T-helper 17 cell (primary cell): ENCODE results near the gene SLC5A9. TPM values are rescaled to one million over a fixed set of nuclear protein-coding genes. Genes with fewer than 3 reads are reported as not detected.

Experiments used
- ATAC-seq: fragments of 150-1000 bp; cut with Tn5 transposase; 2 replicates; pipeline ENCODE4 v1.10.0; 2021; ENCODE audit warnings: mild to moderate bottlenecking, moderate library complexity
- DNase-seq, 3 donors: peaks; one replicate each; pipeline versions ENCODE4 v3.0.0 to v3.0.0-alpha.2; 2020 to 2021
- H3K9me3 ChIP-seq: one replicate; pipeline ENCODE4 v1.7.0; 2013; ENCODE audit warnings: low read length, mild to moderate bottlenecking; ENCODE audit not compliant: control insufficient read depth, poor library complexity, severe bottlenecking
- H3K27ac Mint-ChIP-seq: one replicate; pipeline ENCODE4 v1.8.0; 2022; ENCODE audit warnings: mild to moderate bottlenecking, moderate library complexity, mixed read lengths
- H3K27me3 Mint-ChIP-seq: one replicate; pipeline ENCODE4 v1.8.0; 2022; ENCODE audit warnings: mixed read lengths
- H3K36me3 Mint-ChIP-seq: one replicate; pipeline ENCODE4 v1.8.0; 2022; ENCODE audit warnings: low read depth, mixed read lengths
- H3K4me1 Mint-ChIP-seq: one replicate; pipeline ENCODE4 v1.8.0; 2022; ENCODE audit warnings: mild to moderate bottlenecking, mixed read lengths
- H3K4me3 Mint-ChIP-seq: one replicate; pipeline ENCODE4 v1.8.0; 2022; ENCODE audit warnings: mild to moderate bottlenecking, moderate library complexity, mixed read lengths
- total RNA-seq, 4 donors: library from RNA in 2 of 4; stranded (reverse) in 2 of 4; gene quantifications; one replicate each; pipeline ENCODE4 v1.2.3 and lab custom pipeline; 2022 to 2026

SLC5A9 gene
- total RNA-seq = not detected
- total RNA-seq (lab: John Stamatoyannopoulos, UW) = 0 reads per million in 2 donors

GRCh38 chr1:48222501-48223242, at the start of gene SLC5A9:
SLC5A9 (plus strand) TSS chr1:48222716; CDS start chr1:48222737, 21 bp downstream.
- H3K36me3 Mint-ChIP-seq = peaks cover 4% of the 10 kb centered on the region
- peaks cover 12% of the 10 kb centered on the region for H3K27me3 Mint-ChIP-seq
- H3K4me1 Mint-ChIP-seq = peaks cover 4% of the 10 kb centered on the region
- H3K4me3 Mint-ChIP-seq = no peak within 1 kb of the TSS
- no peak within 1 kb of the TSS for H3K27ac Mint-ChIP-seq
- no peak for ATAC-seq
- no peaks in the 10 kb centered on the region for H3K9me3 ChIP-seq
- DNase-seq = no peak

- DNase-seq = no peak
- Mint-ChIP-seq H3K36me3 (no peaks in the 10 kb centered on the region), H3K27ac (no peak overlapping the region), H3K27me3 (peaks cover 22% of the 10 kb centered on the region), H3K4me3 (no peak overlapping the region), H3K4me1 (no peaks in the 10 kb centered on the region)
- ATAC-seq = no peak
- no peaks in the 10 kb centered on the region for H3K9me3 ChIP-seq
Measured at GRCh38 chr1:48175116-48175515, 47.4 kb upstream of the SLC5A9 start.

DNA sequence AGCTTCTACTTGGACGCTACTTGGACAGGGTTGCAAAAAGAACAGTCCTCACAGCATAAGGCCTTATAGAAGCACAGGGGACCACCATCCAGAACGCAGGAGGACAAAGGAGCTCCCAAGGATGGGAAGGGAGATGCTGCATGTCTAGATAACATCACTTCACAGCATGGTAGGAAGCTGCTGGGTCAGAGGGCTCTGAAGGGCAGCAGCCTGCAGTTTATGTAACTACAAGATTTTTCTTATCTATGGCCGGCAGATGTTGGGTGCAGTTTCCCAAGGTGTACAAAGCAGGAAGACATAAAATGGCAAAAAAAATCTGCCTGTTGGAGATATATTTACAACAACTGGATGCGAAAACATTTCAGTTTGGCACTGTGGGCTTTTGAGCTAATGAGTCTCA, 45.3 kb upstream of the SLC5A9 start:
- Mint-ChIP-seq H3K27me3 (peaks cover 34% of the 10 kb centered on the region), H3K4me3 (no peak overlapping the region), H3K27ac (no peak overlapping the region), H3K4me1 (no peaks in the 10 kb centered on the region), H3K36me3 (no peaks in the 10 kb centered on the region)
- H3K9me3 ChIP-seq = no peaks in the 10 kb centered on the region
- no peak for DNase-seq
- no peak for ATAC-seq

DNA sequence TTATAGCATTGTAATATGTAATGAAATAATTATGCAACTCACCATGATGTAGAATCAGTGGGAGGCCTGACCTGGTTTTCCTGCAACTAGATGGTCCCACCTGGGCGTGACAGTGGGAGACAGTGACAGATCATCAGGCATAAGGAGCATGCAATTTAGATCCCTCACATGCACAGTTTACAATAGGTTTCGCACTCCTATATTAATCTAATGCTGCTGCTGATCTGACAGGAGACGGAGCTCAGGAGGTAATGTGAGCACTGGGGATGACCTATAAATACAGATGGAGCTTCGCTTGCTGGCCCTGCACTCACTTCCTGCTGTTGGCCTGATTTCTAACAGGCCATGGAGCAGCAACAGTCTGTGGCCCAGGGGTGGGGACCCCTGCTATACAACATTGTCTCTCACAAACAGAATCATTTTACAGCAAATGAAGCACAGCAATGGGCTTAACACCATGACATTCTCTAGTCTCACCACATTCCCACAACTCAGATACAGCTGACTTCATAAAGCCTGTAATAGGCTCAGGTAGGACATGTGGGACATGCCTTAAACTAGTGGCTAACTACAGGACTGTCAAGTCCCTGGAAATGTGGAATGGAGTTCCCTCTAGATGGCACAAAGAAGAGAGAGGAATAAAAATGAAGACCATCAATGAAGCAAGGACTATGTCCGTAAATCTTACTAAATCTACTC, 40.7 kb upstream of the SLC5A9 start:
- Mint-ChIP-seq H3K4me3 (no peak overlapping the region), H3K27ac (no peak overlapping the region), H3K27me3 (peaks cover 42% of the 10 kb centered on the region), H3K4me1 (no peaks in the 10 kb centered on the region), H3K36me3 (no peaks in the 10 kb centered on the region)
- no peaks in the 10 kb centered on the region for H3K9me3 ChIP-seq
- no peak for ATAC-seq
- no peak for DNase-seq

DNA sequence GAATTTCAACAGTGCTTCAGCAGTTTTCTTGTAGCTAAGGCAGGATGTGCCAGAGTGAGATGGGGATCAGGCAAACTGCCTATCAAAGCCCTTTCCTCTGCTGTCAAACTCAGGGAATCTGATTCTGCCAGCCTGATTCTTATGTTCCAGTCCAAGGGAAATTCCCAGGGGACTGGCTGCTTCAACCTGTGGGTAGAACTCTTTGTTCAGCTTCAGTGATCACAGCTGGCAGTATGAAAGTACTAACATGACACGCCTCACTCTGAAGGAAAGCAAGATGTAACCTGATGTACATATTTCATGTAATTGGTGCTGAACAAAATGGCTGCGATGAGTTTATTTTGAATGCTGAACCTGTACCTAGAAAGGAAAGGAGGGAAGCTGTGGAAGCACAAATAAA, 40.1 kb upstream of the SLC5A9 start:
- no peaks in the 10 kb centered on the region for H3K36me3 Mint-ChIP-seq
- H3K4me1 Mint-ChIP-seq = no peaks in the 10 kb centered on the region
- DNase-seq = no peak
- no peak overlapping the region for H3K4me3 Mint-ChIP-seq
- ATAC-seq = no peak
- no peaks in the 10 kb centered on the region for H3K9me3 ChIP-seq
- H3K27me3 Mint-ChIP-seq = peaks cover 36% of the 10 kb centered on the region
- H3K27ac Mint-ChIP-seq = no peak overlapping the region

DNA sequence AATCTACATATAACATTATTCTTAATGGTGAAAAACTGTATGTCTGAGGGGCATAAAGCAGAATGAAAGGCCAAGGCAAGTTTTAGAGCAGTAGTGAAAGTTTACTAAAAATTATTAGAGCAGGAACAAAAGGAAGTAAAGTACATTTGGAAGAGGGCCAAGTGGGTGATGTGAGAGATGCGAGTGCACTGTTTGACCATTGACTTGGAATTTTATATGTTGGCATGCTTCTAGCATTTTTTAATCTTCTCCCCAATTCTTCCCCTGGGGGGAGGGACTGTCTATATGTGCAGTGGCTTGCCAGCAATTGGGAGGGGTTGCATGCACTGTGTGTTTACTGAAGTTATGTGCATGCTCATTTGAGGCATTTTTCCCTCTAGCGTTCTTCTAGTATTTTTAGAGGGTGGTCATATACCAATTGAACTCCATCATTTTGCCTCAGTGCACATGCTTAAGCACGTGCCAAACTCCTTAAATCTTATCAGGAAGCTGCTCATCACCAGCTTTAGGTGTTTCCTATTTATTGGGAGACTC, 36.1 kb upstream of the SLC5A9 start:
- Mint-ChIP-seq H3K27ac (no peak overlapping the region), H3K4me3 (no peak overlapping the region), H3K36me3 (no peaks in the 10 kb centered on the region), H3K27me3 (peaks cover 25% of the 10 kb centered on the region), H3K4me1 (no peaks in the 10 kb centered on the region)
- no peak for ATAC-seq
- DNase-seq = no peak
- no peaks in the 10 kb centered on the region for H3K9me3 ChIP-seq

- no peaks in the 10 kb centered on the region for H3K9me3 ChIP-seq
- H3K27me3 Mint-ChIP-seq = peaks cover 13% of the 10 kb centered on the region
- H3K4me3 Mint-ChIP-seq = no peak overlapping the region
- no peak overlapping the region for H3K27ac Mint-ChIP-seq
- no peak for ATAC-seq
- DNase-seq = no peak
- H3K4me1 Mint-ChIP-seq = no peaks in the 10 kb centered on the region
- H3K36me3 Mint-ChIP-seq = no peaks in the 10 kb centered on the region
Measured at GRCh38 chr1:48187969-48188563, 34.5 kb upstream of the SLC5A9 start.

GRCh38 chr1:48190881-48191280, 31.6 kb upstream of the SLC5A9 start:
- Mint-ChIP-seq H3K4me1 (no peaks in the 10 kb centered on the region), H3K27me3 (peaks cover 8% of the 10 kb centered on the region), H3K4me3 (no peak overlapping the region), H3K27ac (no peak overlapping the region), H3K36me3 (no peaks in the 10 kb centered on the region)
- DNase-seq (no peak), ATAC-seq (no peak)
- H3K9me3 ChIP-seq = no peaks in the 10 kb centered on the region

GRCh38 chr1:48194801-48195200, 27.7 kb upstream of the SLC5A9 start:
- peaks cover 4% of the 10 kb centered on the region for H3K4me1 Mint-ChIP-seq
- ATAC-seq (no peak), DNase-seq (no peak)
- no peaks in the 10 kb centered on the region for H3K36me3 Mint-ChIP-seq
- peaks cover 24% of the 10 kb centered on the region for H3K27me3 Mint-ChIP-seq
- no peak overlapping the region for H3K27ac Mint-ChIP-seq
- no peak overlapping the region for H3K4me3 Mint-ChIP-seq
- no peaks in the 10 kb centered on the region for H3K9me3 ChIP-seq

- Mint-ChIP-seq H3K27me3 (peaks cover 25% of the 10 kb centered on the region), H3K27ac (no peak overlapping the region), H3K4me3 (no peak overlapping the region), H3K36me3 (no peaks in the 10 kb centered on the region), H3K4me1 (peaks cover 4% of the 10 kb centered on the region)
- no peaks in the 10 kb centered on the region for H3K9me3 ChIP-seq
- ATAC-seq (no peak), DNase-seq (no peak)
Measured at GRCh38 chr1:48196237-48196636, 26.3 kb upstream of the SLC5A9 start.

DNA sequence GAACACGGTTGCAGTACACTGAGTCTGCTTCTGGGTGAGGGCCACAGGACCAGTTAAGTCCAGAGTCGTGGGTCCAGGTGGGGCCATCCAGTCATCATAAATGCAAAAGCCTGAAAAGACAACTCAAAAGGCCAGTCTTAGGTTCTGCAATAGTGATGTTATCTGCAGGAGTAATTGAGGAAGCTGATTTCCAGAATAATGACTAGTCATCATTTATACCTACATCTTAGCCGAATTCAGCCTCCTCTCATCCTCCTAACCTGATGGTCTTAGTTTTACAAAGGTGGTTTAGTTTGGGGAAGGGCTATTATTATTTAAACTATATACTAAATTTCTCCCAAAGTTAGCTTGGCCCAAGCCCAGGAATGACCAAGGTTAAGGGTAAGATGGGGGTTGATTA, 23.5 kb upstream of the SLC5A9 start:
- DNase-seq (no peak), ATAC-seq (no peak)
- Mint-ChIP-seq H3K27me3 (peaks cover 38% of the 10 kb centered on the region), H3K36me3 (no peaks in the 10 kb centered on the region), H3K27ac (no peak overlapping the region), H3K4me3 (no peak overlapping the region), H3K4me1 (peaks cover 6% of the 10 kb centered on the region)
- H3K9me3 ChIP-seq = no peaks in the 10 kb centered on the region

GRCh38 chr1:48200166-48200900, 22.2 kb upstream of the SLC5A9 start:
- no peaks in the 10 kb centered on the region for H3K9me3 ChIP-seq
- Mint-ChIP-seq H3K36me3 (no peaks in the 10 kb centered on the region), H3K4me1 (peaks cover 6% of the 10 kb centered on the region), H3K27me3 (peaks cover 45% of the 10 kb centered on the region), H3K27ac (no peak overlapping the region), H3K4me3 (no peak overlapping the region)
- ATAC-seq (no peak), DNase-seq (no peak)
